OCI-LY7 (cell line): ENCODE data around the gene GPRIN1. TPM values are rescaled to one million over a fixed set of nuclear protein-coding genes. Genes with fewer than 3 reads are reported as not detected.
A peak's percentile ranks its signal among the peaks of the same experiment; 100 is the strongest.

ENCODE experiments used
- BruUV-seq: library from RNA; stranded (reverse); fragments of 400-500 nt; replicated peaks from 2 replicates; lab custom pipeline; 2021; lab: Mats Ljungman, UMichigan
- CTCF ChIA-PET: fragments of 300-600 bp; sonication (Branson Sonifier 250); formaldehyde crosslinking; loops from one replicate; lab custom pipeline; 2022; ENCODE audit warnings: antibody characterized with exemption; ENCODE audit not compliant: unreplicated experiment; lab: Charles Lee
- POLR2A ChIA-PET: fragments of 300-600 bp; sonication (Branson Sonifier 250); formaldehyde crosslinking; loops from one replicate; lab custom pipeline; 2022; ENCODE audit warnings: antibody characterized with exemption; lab: Charles Lee
- DNase-seq: peaks from one replicate; pipeline ENCODE4 v3.0.0-alpha.2; 2015; ENCODE audit warnings: low spot score
- H2AFZ ChIP-seq: fragments of 200-600 bp; sonication (generic), shearing (Covaris generic); 2 replicates; pipeline ENCODE4 v1.6.1; 2014; ENCODE audit warnings: mild to moderate bottlenecking, antibody characterized with exemption, low read length, moderate library complexity
- H3K27ac ChIP-seq: fragments of 200-600 bp; sonication (generic); 2 replicates; pipeline ENCODE4 v1.5.1; 2014; ENCODE audit warnings: mixed run types, low read depth, mild to moderate bottlenecking, moderate library complexity, low read length, inconsistent platforms; ENCODE audit not compliant: poor library complexity, severe bottlenecking
- H3K36me3 ChIP-seq: fragments of 200-600 bp; sonication (generic); 2 replicates; pipeline ENCODE4 v1.6.1; 2014; ENCODE audit warnings: mild to moderate bottlenecking, antibody characterized with exemption, low read length, moderate library complexity, mixed read lengths; ENCODE audit not compliant: insufficient read depth
- H3K4me1 ChIP-seq: fragments of 200-600 bp; sonication (generic); 2 replicates; pipeline ENCODE4 v1.5.1; 2014; ENCODE audit warnings: mild to moderate bottlenecking, low read length; ENCODE audit not compliant: insufficient read depth, poor library complexity, severe bottlenecking
- H3K4me2 ChIP-seq: fragments of 200-600 bp; sonication (generic); 2 replicates; pipeline ENCODE4 v1.6.1; 2014; ENCODE audit warnings: mild to moderate bottlenecking, low read length
- H3K4me3 ChIP-seq: fragments of 200-600 bp; sonication (generic); 2 replicates; pipeline ENCODE4 v1.5.1; 2014; ENCODE audit warnings: mild to moderate bottlenecking, low read depth, low read length; ENCODE audit not compliant: poor library complexity, severe bottlenecking
- H3K79me2 ChIP-seq: fragments of 200-600 bp; sonication (generic); 2 replicates; pipeline ENCODE4 v1.6.1; 2016; ENCODE audit warnings: low read depth, mild to moderate bottlenecking, low read length, moderate library complexity, mixed read lengths; ENCODE audit not compliant: insufficient read depth
- H3K9me2 ChIP-seq: fragments of 200-600 bp; sonication (generic); 2 replicates; pipeline ENCODE4 v1.6.1; 2016; ENCODE audit warnings: mild to moderate bottlenecking, low read length, mixed read lengths; ENCODE audit not compliant: insufficient read depth
- H3K9me3 ChIP-seq: fragments of 200-600 bp; sonication (generic); 2 replicates; pipeline ENCODE4 v1.6.1; 2014; ENCODE audit warnings: mild to moderate bottlenecking, mixed run types, low read length, mixed read lengths
- H4K20me1 ChIP-seq: fragments of 200-600 bp; sonication (generic); 2 replicates; pipeline ENCODE4 v1.6.1; 2014; ENCODE audit warnings: mild to moderate bottlenecking, antibody characterized with exemption, low read length, moderate library complexity, mixed read lengths; ENCODE audit not compliant: insufficient read depth
- EZH2phosphoT487 ChIP-seq: fragments of 200-600 bp; sonication (generic); IDR thresholded peaks from 2 replicates; pipeline ENCODE4 v1.6.1; 2018; ENCODE audit warnings: low read depth, borderline replicate concordance, mild to moderate bottlenecking, mixed run types, antibody characterized with exemption, low read length, moderate library complexity, mixed read lengths
- intact Hi-C: fragments of 100-400 bp; cut with micrococcal nuclease; formaldehyde crosslinking; loops from one replicate; pipeline ENCODE4 v1.10.0; 2022; ENCODE audit not compliant: unreplicated experiment
- total RNA-seq, 2 experiments: library from RNA; depleted of rRNA in 1 of 2; stranded (reverse); fragments of >200 nt in 1 of 2; shearing (Covaris generic) in 1 of 2; gene quantifications; 2 replicates each; pipeline ENCODE4 v1.2.3, GENCODE V29; 2014 to 2022
- TF ChIP-seq, protein P1 (sequence below): fragments of 200-600 bp; sonication (generic); conservative IDR thresholded peaks from 2 replicates; pipeline ENCODE4 v1.5.1; 2014; ENCODE audit warnings: mild to moderate bottlenecking, antibody characterized with exemption, low read length, moderate library complexity, mixed read lengths

GPRIN1 gene
- total RNA-seq, 2 experiments from 2014 or later, result 3.8 to 5.3 TPM

DNA sequence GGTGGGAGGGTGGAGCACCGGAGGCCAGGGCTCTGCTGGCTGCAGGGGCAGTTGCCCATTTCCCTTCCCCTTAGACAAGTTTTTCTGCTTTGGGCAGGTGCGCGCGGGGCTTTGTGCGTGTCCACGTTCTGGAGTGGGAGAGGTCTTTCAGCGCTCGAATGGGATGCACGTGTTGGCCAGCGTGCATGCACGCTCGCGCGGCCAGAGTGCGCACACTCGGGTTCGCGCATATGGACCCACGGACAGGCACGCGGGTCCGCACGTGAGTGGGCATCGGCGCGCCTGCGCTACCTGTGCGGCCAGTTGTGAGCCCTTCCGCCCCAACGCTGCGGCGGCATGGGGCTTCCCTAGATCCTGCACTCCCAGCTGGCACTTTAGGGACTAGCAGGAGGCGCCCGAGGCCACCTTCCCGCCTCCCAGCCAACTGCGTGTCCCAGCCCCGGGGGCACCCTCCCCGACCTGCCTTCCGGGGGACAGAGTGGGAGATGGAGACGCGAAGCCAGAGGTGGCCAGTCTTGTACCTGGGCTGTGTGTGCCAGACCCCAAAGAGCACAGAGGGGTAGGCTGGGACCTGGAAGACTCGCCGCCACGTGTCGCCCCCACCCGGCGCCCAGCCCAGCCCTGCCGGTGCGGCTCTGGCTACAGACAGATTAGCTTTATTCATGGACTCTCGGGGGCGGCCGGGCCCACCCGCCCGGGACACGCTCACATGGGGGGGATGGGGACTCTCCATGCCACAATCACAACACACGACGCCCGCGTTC is 9.8 kb upstream of the GPRIN1 start:
- BruUV-seq, result no TSS peak
- no peaks in the 10 kb centered on the region for H3K79me2 ChIP-seq
- H3K27ac ChIP-seq, result no peak overlapping the region
- H3K4me1 ChIP-seq, result no peaks in the 10 kb centered on the region
- H3K4me3 ChIP-seq, result no peak overlapping the region
- intact Hi-C loops, result loop anchor here (1.0 kb wide), 1 partner anchor 45 kb away; no protein-coding TSS in a partner anchor
- no peak for DNase-seq
- H2AFZ ChIP-seq, result no peak overlapping the region
- no peaks in the 10 kb centered on the region for H3K9me2 ChIP-seq
- CTCF ChIA-PET, result no interaction called here
- no peaks in the 10 kb centered on the region for H3K36me3 ChIP-seq
- H4K20me1 ChIP-seq, result no peaks in the 10 kb centered on the region
- H3K9me3 ChIP-seq, result no peaks in the 10 kb centered on the region
- POLR2A ChIA-PET, result no interaction called here
- TF ChIP-seq, protein P1, sequence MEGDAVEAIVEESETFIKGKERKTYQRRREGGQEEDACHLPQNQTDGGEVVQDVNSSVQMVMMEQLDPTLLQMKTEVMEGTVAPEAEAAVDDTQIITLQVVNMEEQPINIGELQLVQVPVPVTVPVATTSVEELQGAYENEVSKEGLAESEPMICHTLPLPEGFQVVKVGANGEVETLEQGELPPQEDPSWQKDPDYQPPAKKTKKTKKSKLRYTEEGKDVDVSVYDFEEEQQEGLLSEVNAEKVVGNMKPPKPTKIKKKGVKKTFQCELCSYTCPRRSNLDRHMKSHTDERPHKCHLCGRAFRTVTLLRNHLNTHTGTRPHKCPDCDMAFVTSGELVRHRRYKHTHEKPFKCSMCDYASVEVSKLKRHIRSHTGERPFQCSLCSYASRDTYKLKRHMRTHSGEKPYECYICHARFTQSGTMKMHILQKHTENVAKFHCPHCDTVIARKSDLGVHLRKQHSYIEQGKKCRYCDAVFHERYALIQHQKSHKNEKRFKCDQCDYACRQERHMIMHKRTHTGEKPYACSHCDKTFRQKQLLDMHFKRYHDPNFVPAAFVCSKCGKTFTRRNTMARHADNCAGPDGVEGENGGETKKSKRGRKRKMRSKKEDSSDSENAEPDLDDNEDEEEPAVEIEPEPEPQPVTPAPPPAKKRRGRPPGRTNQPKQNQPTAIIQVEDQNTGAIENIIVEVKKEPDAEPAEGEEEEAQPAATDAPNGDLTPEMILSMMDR, result 0 out of 2 replicates have a peak, but pooled peaks have one; percentile 2
- no peak for TF ChIP-seq EZH2phosphoT487
- peak overlapping the region; percentile 33; the same call in 1 of the 2 replicates for H3K4me2 ChIP-seq

DNA sequence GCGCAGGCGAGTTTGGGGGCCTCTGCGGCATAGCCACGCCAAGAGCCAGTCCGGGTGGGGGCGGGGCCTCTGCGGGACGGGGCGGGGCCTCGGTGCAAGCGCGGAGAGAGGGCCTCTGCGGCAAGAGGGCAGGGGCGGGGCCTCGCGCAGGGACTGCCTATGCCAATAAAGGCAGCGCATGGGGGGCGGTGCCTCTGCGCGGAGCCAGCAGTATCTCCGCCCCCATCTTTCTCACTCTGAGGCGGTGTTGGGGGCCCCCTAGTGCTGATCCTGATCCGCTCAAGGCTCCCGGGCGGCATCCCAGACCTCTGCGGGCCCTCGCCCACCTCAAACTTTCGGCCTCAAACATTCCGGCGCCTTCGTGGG is 9.2 kb upstream of the GPRIN1 start:
- ChIA-PET POLR2A (interaction anchor here (0.6 kb wide), 1 partner anchor 154 kb away, joined by 3 read pairs; no protein-coding TSS in a partner anchor), CTCF (interaction anchor here (0.6 kb wide), 1 partner anchor 10 kb away, joined by 3 read pairs; no protein-coding TSS in a partner anchor)
- TF ChIP-seq, protein P1, result peak; percentile 66
- no peak for TF ChIP-seq EZH2phosphoT487
- Histone ChIP-seq H3K36me3 (no peaks in the 10 kb centered on the region), H3K9me2 (no peaks in the 10 kb centered on the region), H3K79me2 (no peaks in the 10 kb centered on the region), H3K9me3 (no peaks in the 10 kb centered on the region), H3K4me3 (no peak overlapping the region), H2AFZ (no peak overlapping the region), H4K20me1 (no peaks in the 10 kb centered on the region), H3K4me1 (no peaks in the 10 kb centered on the region), H3K27ac (no peak overlapping the region), H3K4me2 (peak overlapping the region; percentile 35)
- intact Hi-C loops, result loop anchor here (1.0 kb wide), 1 partner anchor 45 kb away; no protein-coding TSS in a partner anchor
- peak; percentile 91 for DNase-seq
- BruUV-seq, result no TSS peak
